Stimulated activated CD4-positive, alpha-beta T cell treated with anti-CD3 and anti-CD28 coated beads, Interleukin-4, amount 100 ng/mL, for 24 hours (primary cell): ENCODE results near the gene BRWD1.

ENCODE experiments used
- DNase-seq: peaks from one replicate; pipeline ENCODE4 v3.0.0-alpha.2; 2020

BRWD1 gene

GRCh38 chr21:39326607-39327307 lies 13.3 kb upstream of the BRWD1 start:
- no peak for DNase-seq

GRCh38 chr21:39325458-39325857 lies 12.0 kb upstream of the BRWD1 start:
- no peak for DNase-seq

GRCh38 chr21:39321424-39321823 lies 8.0 kb upstream of the BRWD1 start:
- DNase-seq = no peak

- no peak for DNase-seq
These were observed 6.4 kb upstream of the BRWD1 start for GRCh38 chr21:39319814-39320332.

DNA sequence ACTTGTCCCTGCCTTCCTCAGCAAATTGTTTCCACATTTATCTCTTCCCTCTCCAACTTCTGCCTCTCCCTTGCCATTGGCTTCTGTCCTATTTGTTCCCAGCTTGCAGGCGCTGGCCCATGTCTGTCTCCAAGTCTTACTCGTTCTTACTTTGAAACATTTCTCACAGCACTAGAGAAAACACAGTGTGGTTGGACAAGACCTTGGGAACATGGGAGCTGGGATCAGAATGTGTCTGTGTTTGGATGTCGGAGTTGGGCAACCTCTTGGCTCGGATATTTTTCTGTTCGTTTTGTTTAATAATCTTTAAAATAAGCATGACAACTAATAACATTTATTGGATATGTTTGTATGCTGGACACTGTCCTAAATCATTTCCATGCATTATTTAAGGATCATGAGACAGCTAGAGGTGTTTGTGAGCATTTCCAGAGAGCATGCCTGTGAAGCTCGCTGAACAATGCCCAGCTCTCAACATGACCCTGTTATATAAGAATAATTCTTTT lies 5.9 kb upstream of the BRWD1 start:
- DNase-seq = no peak

DNA sequence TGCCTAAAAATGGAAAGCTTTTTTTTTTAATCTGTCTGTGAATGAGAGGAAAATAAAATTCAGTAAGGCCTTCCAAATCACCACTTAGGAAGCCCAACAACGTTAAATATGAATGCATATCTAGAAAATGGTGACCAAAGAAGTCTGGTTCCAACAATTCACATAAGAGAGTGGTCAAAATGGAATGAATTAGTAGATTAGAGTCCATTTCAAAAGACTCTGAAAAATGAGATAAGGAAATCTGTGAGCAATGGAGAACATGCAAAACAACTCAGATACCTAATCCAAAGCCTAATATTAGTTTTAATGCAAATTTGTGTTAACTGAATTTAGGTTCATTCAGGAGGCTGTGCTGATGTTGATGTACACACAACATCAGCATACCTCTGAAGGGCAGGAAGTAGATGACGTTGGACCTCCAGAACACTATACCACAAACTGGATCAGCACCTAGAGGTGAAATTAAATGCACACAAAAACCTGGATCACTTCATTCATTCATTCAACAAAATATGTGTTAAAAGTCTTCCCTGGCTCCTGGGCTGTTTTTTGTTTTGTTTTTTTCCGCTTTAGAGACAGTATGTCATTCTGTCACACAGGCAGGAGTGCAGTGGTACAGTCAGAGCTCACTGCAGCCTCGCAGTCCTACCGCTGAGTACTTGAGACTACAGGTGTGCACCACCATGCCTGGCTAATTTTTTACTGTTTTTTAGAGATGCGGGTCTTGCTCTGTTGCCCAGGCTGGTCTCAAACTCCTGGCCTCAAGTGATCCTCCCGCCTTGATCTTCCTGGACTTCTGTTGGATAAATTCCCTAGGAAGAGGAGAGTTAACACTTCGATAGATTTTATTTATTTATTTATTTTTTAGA lies 4.9 kb upstream of the BRWD1 start:
- DNase-seq = no peak

DNA sequence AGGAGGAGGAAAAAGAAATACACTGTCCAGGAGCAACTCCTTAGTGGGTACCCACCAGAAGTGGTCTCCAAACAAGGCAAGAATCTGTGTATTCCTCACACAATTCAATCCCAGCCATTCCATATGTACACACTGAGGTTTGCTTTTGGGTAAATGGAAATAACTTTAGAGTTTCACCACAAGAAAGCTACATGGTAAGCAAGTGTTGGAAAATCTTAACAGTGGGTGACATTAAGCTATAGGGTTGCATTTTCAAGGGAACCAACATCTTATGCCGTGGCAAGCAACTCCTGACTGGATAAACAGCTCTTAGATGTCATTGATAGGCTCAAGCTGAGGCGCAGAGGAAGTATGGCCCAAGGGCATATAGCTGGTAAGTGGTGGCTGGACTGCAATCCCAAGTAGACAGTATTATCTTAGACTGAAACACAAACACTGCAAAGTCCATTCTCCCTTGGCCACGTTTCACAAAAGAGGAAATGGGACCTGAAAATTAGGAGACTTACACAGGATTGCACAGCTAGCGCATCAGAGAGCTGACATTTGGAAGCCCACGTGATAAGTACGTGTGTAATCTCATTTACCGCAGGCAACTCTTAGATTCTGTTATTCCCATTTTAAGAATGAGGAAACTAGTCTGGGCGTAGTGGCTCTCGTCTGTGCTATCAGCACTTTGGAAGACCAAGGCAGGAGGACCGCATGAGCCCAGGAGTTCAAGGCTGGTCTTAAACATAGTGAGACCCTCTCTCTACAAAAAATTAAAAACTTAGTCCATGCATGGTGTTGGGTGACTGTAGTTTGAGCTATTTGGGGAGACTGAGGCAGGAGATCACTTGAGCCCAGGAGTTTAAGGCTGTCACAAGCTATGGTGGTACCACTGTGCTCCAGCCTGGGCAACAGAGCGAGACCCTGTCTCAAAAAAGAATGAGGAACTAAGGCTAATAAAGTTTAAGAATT lies 4.0 kb upstream of the BRWD1 start:
- DNase-seq = no peak

DNA sequence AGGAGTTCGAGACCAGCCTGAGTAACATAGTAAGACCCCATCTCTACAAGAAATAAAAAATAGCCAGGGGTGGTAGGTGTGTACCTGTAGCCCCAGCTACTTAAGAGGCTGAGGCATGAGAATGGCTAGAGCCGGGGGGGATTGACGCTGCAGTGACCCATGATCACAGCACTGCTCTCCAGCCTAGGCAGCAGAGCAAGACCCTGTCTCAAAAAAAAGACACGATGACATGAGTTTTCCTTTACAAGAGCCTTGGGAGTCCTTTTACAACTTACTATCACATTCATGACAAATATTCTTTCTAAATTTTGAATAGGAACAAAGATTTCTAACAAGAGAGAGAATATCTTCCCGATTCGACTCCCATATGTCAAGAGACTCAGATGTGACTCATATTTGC lies 3.3 kb upstream of the BRWD1 start:
- no peak for DNase-seq

DNA sequence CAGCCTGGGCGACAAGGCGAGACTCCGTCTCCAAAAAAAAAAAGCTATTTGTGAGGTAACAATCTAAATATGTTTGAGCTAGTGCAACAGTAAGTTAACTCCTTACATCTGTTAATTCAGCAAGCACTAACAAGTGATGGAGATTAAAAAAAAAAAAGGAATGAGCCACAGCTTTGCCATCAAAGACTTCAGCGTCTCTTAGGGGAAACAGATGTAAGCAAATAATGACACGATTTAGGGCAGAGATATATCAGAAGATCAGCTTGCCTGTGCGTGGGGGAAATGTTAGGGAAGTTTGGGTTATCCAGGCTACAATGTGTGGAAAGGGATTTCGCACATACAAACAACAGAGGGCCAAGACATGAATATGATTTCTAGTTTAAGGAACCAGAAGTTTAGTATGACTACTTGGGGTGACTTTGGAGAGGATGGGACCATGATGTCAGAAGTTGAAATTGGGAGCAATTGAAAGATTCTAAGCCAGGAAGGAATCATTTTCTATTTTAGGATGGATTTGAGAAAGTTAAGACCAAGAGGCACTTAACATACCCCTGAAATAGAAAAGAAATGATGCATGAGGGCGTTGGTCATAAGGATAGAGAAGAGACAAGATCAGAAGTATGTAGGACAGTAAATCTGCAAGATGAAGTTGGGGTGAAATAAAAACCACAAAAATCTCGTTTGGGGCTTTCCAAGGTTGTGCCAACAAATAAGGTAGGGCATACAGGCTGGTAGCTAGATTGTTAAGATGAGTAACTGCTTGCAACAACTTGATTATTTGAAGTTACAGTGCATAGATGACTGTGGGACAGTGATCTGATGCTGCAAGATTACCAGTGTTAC lies 2.4 kb upstream of the BRWD1 start:
- peak; percentile 7 for DNase-seq

DNA sequence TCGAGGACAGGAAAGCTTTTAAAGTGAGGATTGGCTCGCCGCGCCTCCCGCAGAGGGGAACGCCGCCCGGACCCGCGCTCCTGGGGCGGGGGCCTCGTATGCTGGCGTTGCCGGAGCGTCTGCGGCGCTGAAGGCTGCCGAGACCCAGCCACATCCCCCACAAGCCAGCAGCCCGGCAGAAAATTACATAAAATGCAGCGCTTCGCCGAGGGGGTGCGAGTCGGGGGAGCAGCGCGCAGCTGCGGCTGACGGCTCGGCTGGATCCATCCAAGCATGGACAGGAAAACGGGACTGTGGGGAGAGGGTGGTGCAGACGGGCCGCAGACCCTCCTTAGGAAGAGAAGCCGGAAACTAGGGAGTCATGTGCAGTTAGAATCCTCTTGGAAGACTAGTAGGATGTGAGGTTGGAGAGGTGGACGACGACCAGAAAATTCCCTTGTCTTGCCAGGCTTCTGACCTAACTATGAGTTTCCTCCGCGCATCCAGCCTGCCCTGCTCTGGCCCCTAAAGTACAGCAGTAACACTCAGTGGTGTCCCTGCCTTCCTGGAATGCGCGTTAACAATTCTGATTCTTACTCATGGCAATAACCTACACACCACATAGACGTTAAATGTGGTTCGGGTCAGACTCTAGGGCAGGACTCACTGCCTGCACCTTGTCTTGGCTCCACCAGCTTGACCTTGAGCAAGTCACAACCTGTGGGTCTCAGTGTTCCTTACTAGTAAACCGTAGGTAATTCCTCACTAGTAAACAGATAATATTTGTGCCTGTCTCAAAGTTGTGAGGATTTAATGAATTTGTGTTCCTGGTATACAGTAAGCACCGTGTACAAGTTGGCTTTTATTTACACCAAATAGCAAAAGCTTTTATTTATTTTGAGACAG lies 953 bp upstream of the BRWD1 start:
- DNase-seq = peak; percentile 45

DNA sequence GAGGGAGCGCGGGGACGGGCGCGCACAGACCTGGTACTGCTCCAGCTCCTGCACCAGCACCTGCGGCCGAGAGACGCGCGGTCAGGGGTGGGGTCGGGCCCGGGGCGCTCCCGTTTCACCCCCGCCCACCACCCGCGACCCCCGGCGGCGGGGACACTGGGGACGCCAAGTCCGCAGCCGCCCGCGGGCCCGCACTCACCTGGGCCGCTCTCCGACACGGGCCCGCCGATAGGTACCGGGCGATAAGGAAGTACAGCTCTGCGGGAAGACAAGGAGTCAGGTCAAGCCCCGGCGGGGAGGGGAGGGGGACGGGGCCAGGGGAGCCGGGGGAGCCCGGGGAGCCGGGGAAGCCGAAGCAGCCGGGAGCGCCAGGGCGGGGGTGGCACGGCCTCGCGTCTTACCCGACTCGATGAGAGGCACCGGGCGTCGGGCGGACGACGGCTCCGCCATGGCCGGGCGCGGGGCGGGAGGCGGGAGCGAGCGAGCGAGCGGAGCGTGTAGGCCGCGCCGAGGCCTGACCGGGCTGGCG lies 326 bp downstream of the BRWD1 start:
- no peak for DNase-seq

DNA sequence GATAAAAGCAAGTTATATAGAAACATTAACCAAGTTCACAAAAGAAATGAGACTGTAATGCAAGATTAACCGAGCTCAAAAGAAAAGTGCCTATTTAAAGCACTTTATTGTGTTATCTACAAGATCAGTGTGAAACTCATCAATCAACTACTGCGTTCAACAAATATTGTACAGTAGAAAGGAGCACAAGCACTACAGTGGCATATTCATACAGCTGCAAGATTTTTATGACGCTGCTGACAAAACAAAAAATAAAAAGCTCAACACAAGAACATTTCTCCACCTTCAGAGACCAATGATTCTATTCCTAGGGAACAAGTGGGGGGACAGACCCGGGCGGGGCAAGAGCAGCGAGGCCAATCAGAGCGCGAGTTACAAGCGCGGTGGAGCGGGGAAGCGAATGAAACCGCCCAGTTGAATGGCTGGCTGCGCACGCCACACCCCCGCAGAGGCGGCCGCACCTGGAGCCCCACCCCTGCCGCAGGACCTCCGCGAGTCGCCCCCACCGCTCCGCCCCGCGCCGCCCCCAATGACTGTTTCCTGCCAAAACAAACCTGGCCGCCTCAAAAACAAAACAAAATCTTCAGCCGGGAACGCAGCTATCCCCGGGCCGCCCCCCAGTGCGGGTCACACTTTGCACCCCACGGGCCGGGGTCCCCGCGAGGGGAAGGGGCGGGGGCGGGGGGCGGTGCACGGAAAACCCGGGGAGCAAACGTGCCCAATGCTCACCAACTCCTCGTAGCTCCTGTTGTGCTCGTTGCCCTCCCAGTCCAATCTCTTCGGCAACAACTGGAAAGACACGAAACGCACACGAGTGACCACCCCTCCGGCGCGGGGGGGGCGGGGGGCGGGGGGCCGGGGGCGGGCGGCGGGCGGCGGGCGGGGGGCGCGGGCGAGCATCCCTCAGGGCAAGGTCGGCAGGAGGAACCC lies 1.1 kb downstream of the BRWD1 start:
- DNase-seq = peak; percentile 95

GRCh38 chr21:39311164-39311563 lies 2.3 kb downstream of the BRWD1 start:
- DNase-seq = no peak

- DNase-seq = no peak
These were observed 6.0 kb downstream of the BRWD1 start for GRCh38 chr21:39307466-39307865.

GRCh38 chr21:39300587-39300986 lies 12.8 kb downstream of the BRWD1 start:
- DNase-seq = no peak

DNA sequence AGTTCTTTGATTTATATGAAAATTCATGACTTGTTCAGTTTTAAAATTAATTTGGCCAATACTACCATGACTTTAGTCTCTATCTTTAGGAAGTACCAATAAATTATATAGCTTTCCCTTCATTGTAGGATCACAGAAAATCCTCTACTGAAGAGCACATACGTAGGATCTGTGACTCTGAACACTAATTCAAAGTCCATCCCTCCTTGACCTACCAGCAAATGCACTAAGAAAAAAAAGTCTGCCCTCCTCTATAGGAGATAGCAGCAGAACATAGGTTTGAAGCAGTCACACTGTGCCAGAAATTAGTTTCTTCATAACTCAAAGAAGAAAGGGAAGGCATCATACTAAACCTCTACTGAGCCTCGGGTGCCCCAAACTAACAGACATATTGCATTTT lies 16.5 kb downstream of the BRWD1 start:
- no peak for DNase-seq

DNA sequence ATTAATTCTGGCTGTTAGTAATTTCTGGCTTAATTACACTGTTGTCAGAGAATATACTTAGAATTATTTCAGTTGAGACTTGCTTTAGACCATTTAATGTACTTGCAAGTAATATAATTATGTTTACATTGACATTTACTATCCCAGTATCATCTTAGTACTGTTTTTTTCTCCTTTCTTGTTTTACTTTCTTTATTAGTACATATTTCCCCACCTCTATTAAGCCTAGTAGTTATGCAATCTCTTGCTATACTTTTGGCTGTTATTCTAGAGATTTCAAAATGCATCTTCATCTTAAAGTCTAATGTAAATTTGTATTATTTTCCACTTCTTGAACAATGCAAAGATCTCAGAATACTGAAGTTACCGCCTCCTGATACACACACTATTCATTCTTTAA lies 24.4 kb downstream of the BRWD1 start:
- no peak for DNase-seq

DNA sequence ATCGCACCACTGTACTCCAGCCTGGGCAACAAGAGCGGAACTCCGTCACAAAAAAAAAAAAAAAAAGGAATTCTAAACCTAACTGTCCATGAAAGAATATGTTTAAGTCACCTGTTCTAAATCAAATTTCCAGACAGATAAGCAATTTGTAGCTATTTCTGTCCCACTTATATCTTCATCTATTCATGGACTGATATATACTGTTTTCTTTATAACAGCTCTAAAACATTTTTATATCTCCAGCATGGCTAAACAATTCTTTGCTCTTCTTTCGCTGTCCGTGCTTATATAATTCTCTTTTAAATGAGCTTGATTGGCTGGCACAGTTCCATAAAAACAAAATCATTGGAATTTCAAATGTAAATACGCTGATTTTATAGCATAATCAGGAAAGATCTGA lies 30.5 kb downstream of the BRWD1 start:
- no peak for DNase-seq

- DNase-seq = no peak
These were observed 31.6 kb downstream of the BRWD1 start for GRCh38 chr21:39281853-39282252.
